SHP77 treated with DMSO at 0.1 percent for 48 hours (cell line): ENCODE data around the gene RALGPS1.

Experiments
- DNase-seq: peaks from one replicate; lab custom pipeline; 2025; lab: John Stamatoyannopoulos, UW

RALGPS1 gene

DNA sequence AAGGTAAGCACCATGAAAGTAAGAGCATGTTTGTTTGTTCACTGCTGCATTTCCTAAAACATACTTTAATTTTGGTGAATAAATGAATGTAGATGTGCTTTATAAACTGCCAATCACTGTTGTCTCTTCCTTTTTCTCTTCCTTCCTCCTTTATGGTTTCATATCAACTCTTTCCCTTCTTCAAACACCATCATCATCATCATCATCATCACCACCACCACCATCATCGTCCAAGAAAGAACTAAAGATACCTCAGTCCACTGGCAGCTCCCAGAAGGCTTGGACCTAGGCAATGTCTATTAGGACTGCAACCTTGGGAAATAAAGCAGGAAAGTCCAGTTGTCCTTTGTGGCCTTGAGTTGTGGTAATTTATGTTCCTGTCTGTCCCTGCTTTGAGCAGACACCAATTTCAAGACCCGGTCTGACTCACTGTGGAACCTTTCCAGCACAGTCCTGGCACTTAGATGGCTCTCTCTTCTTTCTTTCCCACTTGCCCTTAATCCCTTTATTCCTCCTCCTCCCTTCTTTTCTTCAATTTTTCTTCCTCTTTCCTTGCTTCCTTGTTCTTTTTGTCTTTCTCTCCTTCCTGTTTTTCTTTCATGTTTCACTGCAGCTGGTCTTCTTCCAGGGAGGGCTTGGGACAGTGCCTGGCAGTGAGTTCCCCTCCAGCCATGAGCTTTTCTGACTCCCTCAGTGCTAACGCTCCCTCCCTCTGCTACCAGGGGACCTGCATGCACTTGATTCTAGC is 108.5 kb downstream of the RALGPS1 start:
- no peak for DNase-seq

GRCh38 chr9:127025042-127025441 is 110.5 kb downstream of the RALGPS1 start:
- DNase-seq: no peak

DNA sequence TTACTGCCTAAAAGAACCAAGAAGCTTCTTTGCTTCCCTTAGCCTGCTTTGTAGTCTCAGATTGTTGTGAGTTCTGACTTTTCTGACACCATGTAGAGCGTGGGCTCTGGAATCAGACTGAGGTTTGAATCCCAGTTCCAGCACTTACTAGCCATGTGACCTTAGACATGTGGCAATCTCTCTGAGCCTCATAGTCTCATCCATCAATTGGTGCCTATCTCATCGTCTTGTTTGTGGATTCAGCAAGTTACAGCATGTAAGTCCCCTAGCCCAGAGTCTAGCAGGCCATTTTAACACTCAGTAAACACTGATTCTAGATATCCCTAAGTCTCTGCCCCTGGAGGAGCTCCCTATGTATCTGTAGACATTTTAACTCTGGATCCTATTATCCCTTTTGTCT is 113.1 kb downstream of the RALGPS1 start:
- no peak for DNase-seq

- no peak for DNase-seq
Measured at GRCh38 chr9:127029548-127029947, 115.0 kb downstream of the RALGPS1 start.

- no peak for DNase-seq
Measured at GRCh38 chr9:127030814-127031740, 116.5 kb downstream of the RALGPS1 start.

- no peak for DNase-seq
Measured at GRCh38 chr9:127032256-127032655, 117.7 kb downstream of the RALGPS1 start.

DNA sequence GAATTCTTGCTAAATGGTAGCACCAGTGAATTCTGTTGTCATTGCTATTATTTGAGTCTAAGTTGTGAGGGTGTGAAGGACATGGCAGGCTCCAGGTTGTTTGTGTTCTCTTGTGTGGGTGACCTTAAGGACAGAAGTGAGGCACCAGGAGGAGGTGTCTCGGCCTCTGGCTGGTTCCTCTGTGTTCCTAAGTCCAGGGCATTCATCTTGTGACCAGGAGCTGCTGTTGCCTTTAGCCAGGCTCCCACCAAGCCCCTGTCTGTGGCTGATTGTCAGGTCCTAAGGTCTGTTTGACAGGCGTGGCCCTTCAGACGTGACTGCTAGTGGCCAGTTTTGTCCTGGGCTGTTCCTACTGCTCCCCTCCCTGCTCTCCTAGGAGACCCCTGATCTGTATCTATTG is 118.5 kb downstream of the RALGPS1 start:
- no peak for DNase-seq

GRCh38 chr9:127033789-127034188 is 119.2 kb downstream of the RALGPS1 start:
- no peak for DNase-seq

- DNase-seq: no peak
Measured at GRCh38 chr9:127034691-127035090, 120.1 kb downstream of the RALGPS1 start.

GRCh38 chr9:127035423-127035822 is 120.8 kb downstream of the RALGPS1 start:
- DNase-seq: no peak

DNA sequence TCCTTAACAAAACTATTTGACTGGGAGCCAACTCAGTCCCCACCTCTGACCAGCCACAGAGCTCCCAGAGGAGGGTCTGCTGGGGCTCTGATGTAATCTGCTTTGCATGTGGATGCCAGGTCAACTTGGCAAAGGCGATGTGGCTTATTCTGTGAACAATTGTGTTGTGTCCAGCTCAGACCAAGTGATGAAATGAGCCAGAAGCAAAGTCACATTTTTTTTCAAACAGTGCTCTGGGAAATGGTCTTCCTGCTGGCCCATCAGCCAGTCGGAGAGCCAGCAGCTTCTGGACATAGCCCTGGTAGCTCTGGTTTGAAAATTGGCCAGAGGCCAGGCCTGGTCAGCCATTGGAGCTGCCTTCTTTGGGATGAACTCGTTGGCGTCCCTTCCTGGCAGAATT is 121.4 kb downstream of the RALGPS1 start:
- no peak for DNase-seq

DNA sequence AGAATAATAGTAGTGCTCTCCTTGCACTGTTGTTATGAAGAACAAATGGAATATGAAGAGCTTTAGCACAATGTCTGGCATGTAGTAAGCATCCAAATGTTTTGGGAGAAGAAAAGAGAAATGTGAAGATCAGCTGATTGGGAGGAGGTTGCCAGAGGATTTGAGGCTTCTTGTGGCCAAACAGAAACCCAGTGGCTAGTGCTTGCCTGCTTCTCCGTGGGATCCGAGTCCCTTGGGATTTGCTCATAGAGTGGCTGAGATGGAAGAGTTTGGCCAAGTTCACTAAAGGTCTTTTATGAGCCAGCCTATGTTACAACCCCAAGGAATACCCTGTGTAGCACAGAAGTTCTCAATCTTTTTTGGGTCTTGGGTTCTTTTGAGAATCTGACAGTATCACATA is 121.9 kb downstream of the RALGPS1 start:
- DNase-seq: no peak

DNA sequence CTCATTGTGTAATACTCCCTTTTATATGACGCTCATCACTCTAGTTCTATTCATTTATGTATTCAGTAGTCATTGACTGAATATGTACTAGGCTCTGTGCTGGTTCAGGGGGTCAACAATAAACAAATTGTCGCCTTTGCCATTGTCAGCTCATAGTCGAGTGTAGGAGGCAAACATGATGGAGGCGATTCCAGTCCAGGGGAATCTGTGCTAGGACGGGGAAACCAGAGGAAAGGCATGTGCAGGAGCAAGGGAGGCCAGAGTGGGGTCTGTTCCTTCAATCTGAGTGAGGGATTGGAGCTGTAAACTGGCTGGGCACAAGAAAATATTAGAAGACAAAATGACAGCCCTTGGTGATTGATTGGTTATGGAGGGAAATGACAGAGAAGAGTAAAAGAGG is 123.9 kb downstream of the RALGPS1 start:
- no peak for DNase-seq

- no peak for DNase-seq
Measured at GRCh38 chr9:127039492-127039891, 124.9 kb downstream of the RALGPS1 start.

GRCh38 chr9:127045148-127045547 is 130.6 kb downstream of the RALGPS1 start:
- DNase-seq: no peak

DNA sequence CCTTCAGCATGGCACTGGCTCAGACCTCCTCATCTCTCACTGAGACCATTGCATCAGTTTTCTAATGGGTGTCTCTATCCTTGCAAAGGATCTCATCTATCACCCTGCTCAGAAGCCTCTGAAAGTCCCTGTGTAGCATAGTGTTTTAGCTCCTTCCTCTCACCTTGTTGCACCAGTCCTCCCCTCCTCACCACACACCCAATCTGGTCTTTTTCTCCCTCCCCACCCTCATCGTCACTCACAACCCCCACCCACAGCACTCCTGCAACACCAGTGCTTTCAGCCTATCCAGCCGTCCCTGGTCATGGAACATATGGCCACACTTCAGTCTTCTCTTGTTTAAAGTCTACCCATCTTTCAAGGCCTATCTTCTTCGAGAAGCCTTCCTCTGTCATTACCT is 133.4 kb downstream of the RALGPS1 start:
- DNase-seq: no peak

- no peak for DNase-seq
Measured at GRCh38 chr9:127049044-127049443, 134.5 kb downstream of the RALGPS1 start.

GRCh38 chr9:127049581-127049980 is 135.0 kb downstream of the RALGPS1 start:
- no peak for DNase-seq

DNA sequence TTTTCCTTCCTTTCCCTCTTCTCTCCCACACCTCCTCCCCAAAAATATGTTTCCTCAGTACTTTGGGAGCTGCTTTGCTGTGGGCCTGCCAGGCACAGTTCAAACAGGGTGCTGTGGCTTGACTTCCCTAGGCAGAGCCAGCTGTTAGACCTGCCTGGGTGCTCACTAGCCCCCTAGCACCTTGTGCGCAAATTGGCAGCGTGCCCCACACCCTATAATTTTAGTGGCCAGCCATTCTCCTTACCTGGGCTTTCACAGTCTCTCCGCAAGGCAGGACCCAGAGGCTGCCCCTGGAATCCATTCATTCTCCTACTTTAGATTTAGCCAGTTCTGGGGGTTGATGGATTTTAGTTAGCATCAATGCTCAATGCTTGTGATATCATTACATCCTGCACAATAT is 135.6 kb downstream of the RALGPS1 start:
- no peak for DNase-seq

DNA sequence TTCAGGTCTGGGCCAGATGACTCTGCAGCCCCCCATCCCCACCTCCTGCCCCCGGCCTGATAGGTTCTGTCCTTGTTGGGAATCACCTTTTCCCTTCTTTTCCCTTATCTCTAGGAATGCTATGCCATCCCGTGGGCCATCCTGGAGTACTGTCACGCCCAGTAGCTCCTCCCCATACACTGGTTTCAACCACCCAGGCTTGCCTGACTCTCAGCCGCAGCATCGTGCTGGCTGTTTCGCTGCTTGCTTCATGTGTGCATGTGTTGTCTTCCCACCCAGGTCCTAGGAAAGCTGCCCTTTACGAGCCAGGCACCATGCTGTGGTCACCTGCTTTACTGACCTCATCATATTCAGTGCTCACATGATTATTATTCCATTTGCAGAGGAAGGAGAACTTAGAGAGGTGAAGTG is 136.0 kb downstream of the RALGPS1 start:
- DNase-seq: no peak

GRCh38 chr9:127051881-127052595 is 137.5 kb downstream of the RALGPS1 start:
- DNase-seq: no peak

- no peak for DNase-seq
Measured at GRCh38 chr9:127053057-127053821, 138.7 kb downstream of the RALGPS1 start.
